Activated T-cell treated with anti-CD3 and anti-CD28 coated beads for 4 hours (primary cell): ENCODE measurements around the gene GSE1.

Source experiments
- DNase-seq: peaks from one replicate; pipeline ENCODE4 v3.0.0-alpha.2; 2020

The GSE1 gene

GRCh38 chr16:85637061-85637807, 24.1 kb downstream of the GSE1 start:
- DNase-seq = no peak

GRCh38 chr16:85637808-85638647, 24.9 kb downstream of the GSE1 start:
- DNase-seq = no peak

DNA sequence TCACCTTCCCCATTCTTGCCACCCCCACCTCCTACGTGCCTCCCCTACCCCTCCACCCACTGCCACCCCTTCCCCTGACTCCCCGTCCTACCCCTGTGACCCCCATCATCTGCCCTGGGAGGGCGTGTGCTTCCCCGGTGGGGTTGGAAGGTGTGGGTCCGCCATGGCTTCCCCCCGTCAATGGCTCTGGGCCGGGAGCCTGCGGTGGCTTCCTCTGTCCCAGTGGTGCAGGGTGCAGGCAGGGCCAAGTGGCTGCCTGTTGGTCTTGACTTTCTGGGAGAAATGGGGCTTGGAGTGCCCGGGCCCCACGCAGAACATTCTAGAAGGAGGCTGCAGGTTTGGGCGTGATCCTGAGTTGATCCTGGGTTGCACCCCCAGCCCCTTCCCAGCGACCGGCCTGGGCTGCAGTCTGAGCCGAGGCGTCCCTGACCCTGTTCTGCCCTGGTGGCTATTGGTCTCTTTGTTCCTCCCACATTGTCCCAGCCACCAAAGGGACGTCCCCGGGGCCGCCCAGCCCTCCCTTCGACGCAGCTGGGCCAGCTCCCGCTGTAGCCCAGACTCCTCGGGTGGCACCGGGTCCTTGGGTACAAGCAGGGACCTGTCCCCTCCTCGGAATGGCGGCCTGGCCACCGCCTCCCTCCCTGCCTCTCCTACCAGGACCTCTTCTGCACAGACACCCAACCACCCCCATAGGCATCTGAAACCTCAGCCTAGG, 25.7 kb downstream of the GSE1 start:
- no peak for DNase-seq

- no peak for DNase-seq
Measured at GRCh38 chr16:85639529-85640253, 26.6 kb downstream of the GSE1 start.

GRCh38 chr16:85640254-85640558, 27.1 kb downstream of the GSE1 start:
- no peak for DNase-seq

DNA sequence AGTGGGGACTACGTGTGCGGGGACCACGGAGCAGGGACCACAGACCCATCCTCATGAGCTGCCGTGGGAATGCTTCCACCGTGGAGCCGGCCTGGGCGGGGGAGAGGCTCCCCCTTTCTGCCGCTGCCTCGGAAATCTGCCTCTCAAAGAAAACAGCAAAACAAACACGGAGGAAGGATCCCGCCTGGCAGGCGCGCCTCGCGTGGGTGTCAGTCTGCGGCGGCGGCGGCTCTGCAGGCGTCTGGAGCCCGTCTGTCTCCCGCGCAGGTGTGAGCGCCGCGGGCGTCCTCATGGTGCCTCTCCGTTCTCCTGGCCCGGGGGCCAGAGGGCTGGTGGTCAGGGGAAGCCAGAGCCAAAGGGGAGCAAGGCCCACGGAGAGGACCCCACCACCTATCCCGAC, 27.5 kb downstream of the GSE1 start:
- no peak for DNase-seq

- no peak for DNase-seq
Measured at GRCh38 chr16:85641305-85641704, 28.2 kb downstream of the GSE1 start.

DNA sequence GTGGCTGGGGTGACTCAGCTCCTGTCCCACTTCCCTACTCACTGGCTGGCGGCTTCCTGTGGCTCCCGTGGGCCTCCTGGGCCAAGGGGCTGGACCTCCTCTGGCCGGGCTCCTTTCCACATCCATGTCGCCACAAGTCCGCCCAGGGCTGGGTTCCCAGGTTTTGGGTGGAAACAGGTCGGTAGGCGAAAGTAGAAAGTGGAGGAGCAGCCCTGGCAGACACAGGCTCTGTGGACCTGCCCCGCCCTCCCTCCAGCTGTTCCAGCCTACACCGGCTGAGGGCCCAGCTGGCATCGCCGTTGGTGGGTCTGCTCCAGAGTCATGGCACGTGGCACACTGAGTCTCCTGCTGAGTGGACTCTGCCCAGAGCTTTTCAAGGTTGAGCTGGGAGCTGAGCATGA, 28.7 kb downstream of the GSE1 start:
- no peak for DNase-seq

- no peak for DNase-seq
Measured at GRCh38 chr16:85642762-85643358, 29.7 kb downstream of the GSE1 start.

- no peak for DNase-seq
Measured at GRCh38 chr16:85643631-85644030, 30.5 kb downstream of the GSE1 start.

- no peak for DNase-seq
Measured at GRCh38 chr16:85644093-85644712, 31.1 kb downstream of the GSE1 start.

GRCh38 chr16:85645021-85645589, 32.0 kb downstream of the GSE1 start:
- no peak for DNase-seq

GRCh38 chr16:85646358-85646907, 33.3 kb downstream of the GSE1 start:
- DNase-seq = no peak

DNA sequence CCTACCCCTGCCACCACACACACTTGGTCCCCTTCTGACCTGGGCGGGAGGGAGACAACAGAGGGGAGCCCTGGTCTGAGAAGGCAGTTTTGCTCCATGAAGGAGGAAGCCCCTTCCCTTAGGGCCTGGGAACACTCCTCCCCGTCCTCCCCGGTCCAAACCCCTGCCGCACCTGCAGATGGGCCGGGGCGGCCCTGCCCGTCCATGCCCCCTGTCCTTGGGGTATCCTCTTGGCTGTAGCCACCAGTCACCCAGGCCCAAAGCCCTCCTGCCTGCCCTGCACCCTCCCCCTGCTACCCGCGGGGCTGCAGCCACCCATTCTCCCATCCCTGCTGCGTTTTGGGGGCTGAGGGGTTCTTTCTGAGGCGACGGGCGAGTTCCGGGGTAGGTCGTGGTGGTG, 33.9 kb downstream of the GSE1 start:
- DNase-seq = no peak

DNA sequence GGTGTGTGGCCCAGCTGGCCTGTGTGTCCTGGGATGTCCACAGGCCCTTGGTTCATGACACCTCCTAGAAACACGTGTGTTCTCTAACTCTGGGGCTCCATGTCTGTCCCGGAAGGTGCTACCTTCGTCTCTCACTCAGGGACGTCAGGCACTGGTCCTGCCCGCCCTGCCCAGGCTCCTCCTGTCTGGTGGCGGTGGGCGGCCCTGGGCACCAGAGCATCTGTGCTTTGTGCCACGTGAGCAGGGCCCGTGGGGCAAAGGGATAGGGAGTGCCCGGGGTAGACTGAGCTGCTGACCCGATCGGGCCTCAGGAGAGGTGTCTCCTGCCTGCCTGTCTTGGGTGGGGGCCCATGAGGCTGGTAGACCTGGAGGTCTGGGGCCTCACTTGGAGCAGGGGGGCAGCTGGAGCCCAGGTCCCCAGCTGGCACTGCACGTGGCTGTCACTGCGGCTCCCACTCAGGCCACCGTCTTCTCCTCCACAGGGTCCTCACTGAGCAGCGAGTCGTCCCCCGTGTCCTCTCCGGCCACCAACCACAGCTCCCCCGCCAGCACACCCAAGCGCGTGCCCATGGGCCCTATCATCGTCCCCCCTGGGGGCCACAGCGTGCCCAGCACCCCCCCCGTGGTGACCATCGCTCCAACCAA, 35.1 kb downstream of the GSE1 start:
- DNase-seq = no peak

- no peak for DNase-seq
Measured at GRCh38 chr16:85648805-85649204, 35.7 kb downstream of the GSE1 start.

- DNase-seq = no peak
Measured at GRCh38 chr16:85649411-85650134, 36.5 kb downstream of the GSE1 start.

GRCh38 chr16:85650135-85650843, 37.2 kb downstream of the GSE1 start:
- DNase-seq = no peak

- no peak for DNase-seq
Measured at GRCh38 chr16:85650844-85651628, 37.9 kb downstream of the GSE1 start.
